GM12878 (cell line): ENCODE data around the gene SNAPC4. TPM values are rescaled to one million over a fixed set of nuclear protein-coding genes. Genes with fewer than 3 reads are reported as not detected.

Source experiments
- ATAC-seq: fragments of 200-7000 bp; cut with Tn5 transposase; 3 replicates; pipeline ENCODE4 v1.9.1; 2020; ENCODE audit warnings: mild to moderate bottlenecking, moderate library complexity
- BruUV-seq: library from RNA; stranded (reverse); fragments of 400-500 nt; replicated peaks from 2 replicates; lab custom pipeline; 2021; lab: Mats Ljungman, UMichigan
- CTCF ChIA-PET: fragments of 300-600 bp; sonication (Branson Sonifier 250); formaldehyde crosslinking; extraction: SDS; loops from one replicate; lab custom pipeline; 2021; ENCODE audit warnings: inconsistent platforms; lab: Yijun Ruan, JAX
- POLR2A ChIA-PET: fragments of 350-600 bp; formaldehyde crosslinking; extraction: SDS; loops from one replicate; lab custom pipeline; 2021; ENCODE audit warnings: inconsistent platforms; lab: Charles Lee
- RAD21 ChIA-PET: fragments of 300-600 bp; sonication (Branson Sonifier 250); formaldehyde crosslinking; loops from one replicate; lab custom pipeline; 2023; ENCODE audit warnings: antibody characterized with exemption; ENCODE audit not compliant: unreplicated experiment; lab: Charles Lee
- SMC1A ChIA-PET: fragments of 300-600 bp; sonication (Branson Sonifier 250); formaldehyde crosslinking; loops from one replicate; lab custom pipeline; 2023; ENCODE audit not compliant: unreplicated experiment, uncharacterized antibody; lab: Charles Lee
- DNase-seq: peaks from one replicate; pipeline ENCODE4 v3.0.0-alpha.2; 2011; ENCODE audit warnings: low read depth, low spot score
- FAIRE-seq: peaks from 3 replicates; lab custom pipeline; 2011; peaks lifted over from hg19 to GRCh38; lab: Jason Lieb, UNC
- H2AFZ ChIP-seq: 2 replicates; pipeline ENCODE4 v1.6.0; 2011; ENCODE audit warnings: low read depth, low read length, control low read depth; ENCODE audit not compliant: control insufficient read depth
- H3K27ac ChIP-seq: 2 replicates; pipeline ENCODE4 v1.5.1; 2011; ENCODE audit warnings: control low read depth; ENCODE audit not compliant: control insufficient read depth, insufficient read depth
- H3K27me3 ChIP-seq, 2 experiments: replicated peaks in 1 of 2; 2 replicates each; pipeline versions ENCODE4 v1.6.0 to v1.6.1; 2011; ENCODE audit warnings: low read length in 1 of 2; ENCODE audit not compliant: control insufficient read depth in 2 of 2, insufficient read depth in 2 of 2
- H3K36me3 ChIP-seq, 2 experiments: 2 replicates each; pipeline ENCODE4 v1.5.1; 2011; ENCODE audit warnings: low read length in 1 of 2; ENCODE audit not compliant: control insufficient read depth in 2 of 2, insufficient read depth in 2 of 2
- H3K4me1 ChIP-seq: 2 replicates; pipeline ENCODE4 v1.6.1; 2011; ENCODE audit warnings: mild to moderate bottlenecking, low read length, moderate library complexity, mixed read lengths; ENCODE audit not compliant: control insufficient read depth, insufficient read depth
- H3K4me2 ChIP-seq: 2 replicates; pipeline ENCODE4 v1.6.0; 2011; ENCODE audit warnings: control low read depth; ENCODE audit not compliant: control insufficient read depth, insufficient read depth
- H3K4me3 ChIP-seq: fragments of 200-600 bp; sonication (generic); 2 replicates; pipeline ENCODE4 v1.5.1; 2016
- H3K79me2 ChIP-seq: 2 replicates; pipeline ENCODE4 v1.6.0; 2011; ENCODE audit warnings: low read length; ENCODE audit not compliant: control insufficient read depth, insufficient read depth
- H3K9ac ChIP-seq: 2 replicates; pipeline ENCODE4 v1.8.0; 2011; ENCODE audit warnings: low read length, control low read depth, mixed read lengths; ENCODE audit not compliant: control insufficient read depth, insufficient read depth
- H3K9me3 ChIP-seq: replicated peaks from 3 replicates; pipeline ENCODE4 v1.5.1; 2011; ENCODE audit warnings: mild to moderate bottlenecking, low read length; ENCODE audit not compliant: control insufficient read depth, insufficient read depth
- H4K20me1 ChIP-seq: 2 replicates; pipeline ENCODE4 v1.6.0; 2011; ENCODE audit not compliant: control insufficient read depth, insufficient read depth
- BACH1 ChIP-seq: fragments of 450-650 bp; IDR thresholded peaks from 2 replicates; pipeline ENCODE4 v1.6.1; 2017; ENCODE audit warnings: mild to moderate bottlenecking, borderline replicate concordance
- GATAD2B ChIP-seq: fragments of 450-650 bp; conservative IDR thresholded peaks from 2 replicates; pipeline ENCODE4 v1.6.1; 2017; ENCODE audit warnings: low read depth, mild to moderate bottlenecking, moderate library complexity
- JUNB ChIP-seq: IDR thresholded peaks from 2 replicates; pipeline ENCODE4 v1.6.1; 2016; ENCODE audit warnings: antibody characterized with exemption, mild to moderate bottlenecking
- MLLT1 ChIP-seq: fragments of 450-650 bp; IDR thresholded peaks from 2 replicates; pipeline ENCODE4 v1.6.1; 2016; ENCODE audit warnings: mild to moderate bottlenecking
- POLR2AphosphoS5 ChIP-seq: IDR thresholded peaks from 2 replicates; pipeline ENCODE4 v1.6.1; 2011; ENCODE audit warnings: mild to moderate bottlenecking, low read length, inconsistent platforms
- RCOR1 ChIP-seq: conservative IDR thresholded peaks from 2 replicates; pipeline ENCODE4 v1.6.1; 2012; ENCODE audit warnings: low read depth, low read length, improper control_type of control experiment
- SREBF1 ChIP-seq: IDR thresholded peaks from 2 replicates; pipeline ENCODE4 v1.6.1; 2012; ENCODE audit warnings: mild to moderate bottlenecking, low read length
- YBX1 ChIP-seq: fragments of 450-650 bp; IDR thresholded peaks from 2 replicates; pipeline ENCODE4 v1.6.1; 2016; ENCODE audit warnings: antibody characterized with exemption
- ZBTB4 ChIP-seq: fragments of 450-650 bp; formaldehyde crosslinking; IDR thresholded peaks from 2 replicates; pipeline ENCODE4 v1.4.0; 2022; ENCODE audit warnings: mild to moderate bottlenecking, moderate library complexity
- ZNF622 ChIP-seq: fragments of 450-650 bp; IDR thresholded peaks from 2 replicates; pipeline ENCODE4 v1.6.1; 2017; ENCODE audit warnings: mild to moderate bottlenecking, inconsistent platforms
- WGBS: methylation state at CpG from one replicate; pipeline ENCODE4 v1.1.6; 2016; ENCODE audit warnings: low lambda C conversion rate; ENCODE audit not compliant: insufficient replicate concordance, insufficient coverage; ENCODE audit errors: missing lambda C conversion rate; 5-methylcytosine and 5-hydroxymethylcytosine counted together
- in situ Hi-C: fragments of 300-500 bp; cut with MboI; formaldehyde crosslinking; loops from 9 replicates; pipeline ENCODE4 v1.14.3; 2018; ENCODE audit warnings: mixed read lengths
- intact Hi-C: fragments of 100-400 bp; cut with micrococcal nuclease; formaldehyde crosslinking; loops from one replicate; pipeline ENCODE4 v1.14.2; 2022; ENCODE audit not compliant: unreplicated experiment
- polyA plus RNA-seq, 11 experiments: library from polyadenylated mRNA; depleted of rRNA in 4 of 11; unstranded in 6 of 11; stranded (reverse) in 5 of 11; fragments of >200 nt; fragmentation: Nextera tagmentation in 4 of 11; fragmentation: Illumina TruSeq in 1 of 11; extraction: Ambion mirVana in 4 of 11; extraction: Trizol in 1 of 11; gene quantifications; 1 replicate in 1 of 11; 2 replicates in 10 of 11; pipeline versions ENCODE4 v1.2.1 to v1.2.3, GENCODE V29; 2011 to 2016; ENCODE audit warnings: inconsistent platforms in 2 of 11, missing spikeins in 2 of 11, low read depth in 1 of 11
- total RNA-seq, 4 experiments: library from RNA; depleted of rRNA in 3 of 4; stranded (reverse); fragments of >200 nt in 3 of 4; fragmentation: Illumina TruSeq in 1 of 4; extraction: Trizol in 1 of 4; gene quantifications; 2 replicates each; pipeline versions ENCODE4 v1.2.1 to v1.2.3, GENCODE V29; 2013 to 2021
- TF ChIP-seq, protein P1 (sequence below): fragments of 450-650 bp; IDR thresholded peaks from 2 replicates; pipeline ENCODE4 v1.6.1; 2017; ENCODE audit warnings: borderline replicate concordance

The SNAPC4 gene
- total and polyA plus RNA-seq, 10 of the 15 experiments (the other 5 are each of a cell fraction or from before 2014, with no cell fraction given): 0.42 to 19.8 (median 7.0) TPM

- H3K79me2 ChIP-seq: no peaks in the 10 kb centered on the region
- no peak overlapping the region for H3K4me2 ChIP-seq
- no peak overlapping the region for H3K9ac ChIP-seq
- CTCF ChIA-PET: no interaction called here
- no peaks in the 10 kb centered on the region for H3K27me3 ChIP-seq
- no peak overlapping the region for H2AFZ ChIP-seq
- SMC1A ChIA-PET: no interaction called here
- no TSS peak for BruUV-seq
- no peak overlapping the region for H3K27ac ChIP-seq
- no peak; the same call in 2 of the 3 replicates for ATAC-seq
- WGBS: 37% methylated on average over 11 of the region's 13 CpGs
- no peak for FAIRE-seq
- H3K36me3 ChIP-seq: no peaks in the 10 kb centered on the region
- no peaks in the 10 kb centered on the region for H3K4me1 ChIP-seq
- TF ChIP-seq BACH1 (no peak), ZNF622 (no peak), POLR2AphosphoS5 (no peak), MLLT1 (no peak), JUNB (no peak), SREBF1 (no peak), ZBTB4 (no peak), RCOR1 (no peak), GATAD2B (no peak), YBX1 (no peak)
- TF ChIP-seq, protein P1, sequence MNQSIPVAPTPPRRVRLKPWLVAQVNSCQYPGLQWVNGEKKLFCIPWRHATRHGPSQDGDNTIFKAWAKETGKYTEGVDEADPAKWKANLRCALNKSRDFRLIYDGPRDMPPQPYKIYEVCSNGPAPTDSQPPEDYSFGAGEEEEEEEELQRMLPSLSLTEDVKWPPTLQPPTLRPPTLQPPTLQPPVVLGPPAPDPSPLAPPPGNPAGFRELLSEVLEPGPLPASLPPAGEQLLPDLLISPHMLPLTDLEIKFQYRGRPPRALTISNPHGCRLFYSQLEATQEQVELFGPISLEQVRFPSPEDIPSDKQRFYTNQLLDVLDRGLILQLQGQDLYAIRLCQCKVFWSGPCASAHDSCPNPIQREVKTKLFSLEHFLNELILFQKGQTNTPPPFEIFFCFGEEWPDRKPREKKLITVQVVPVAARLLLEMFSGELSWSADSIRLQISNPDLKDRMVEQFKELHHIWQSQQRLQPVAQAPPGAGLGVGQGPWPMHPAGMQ: no peak
- RAD21 ChIA-PET: no interaction called here
- no peak for DNase-seq
- H3K4me3 ChIP-seq: no peak overlapping the region
- no peaks in the 10 kb centered on the region for H3K9me3 ChIP-seq
- POLR2A ChIA-PET: no interaction called here
- intact Hi-C loops (no loop called here), in situ Hi-C loops (no loop called here)
- H4K20me1 ChIP-seq: no peaks in the 10 kb centered on the region
Observed at GRCh38 chr9:136353757-136354488, 46.0 kb downstream of the SNAPC4 start.
